VCaP (cell line): Measurements from ENCODE around the gene INSYN1.

ENCODE experiments used
- H3K27ac ChIP-seq: fragments of 450-650 bp; 2 replicates; pipeline ENCODE4 v1.5.1; 2017
- TF ChIP-seq, protein P1 (sequence below): fragments of 450-650 bp; conservative IDR thresholded peaks from 2 replicates; pipeline ENCODE4 v1.5.1; 2017; ENCODE audit warnings: mild to moderate bottlenecking, moderate library complexity

Gene INSYN1

DNA sequence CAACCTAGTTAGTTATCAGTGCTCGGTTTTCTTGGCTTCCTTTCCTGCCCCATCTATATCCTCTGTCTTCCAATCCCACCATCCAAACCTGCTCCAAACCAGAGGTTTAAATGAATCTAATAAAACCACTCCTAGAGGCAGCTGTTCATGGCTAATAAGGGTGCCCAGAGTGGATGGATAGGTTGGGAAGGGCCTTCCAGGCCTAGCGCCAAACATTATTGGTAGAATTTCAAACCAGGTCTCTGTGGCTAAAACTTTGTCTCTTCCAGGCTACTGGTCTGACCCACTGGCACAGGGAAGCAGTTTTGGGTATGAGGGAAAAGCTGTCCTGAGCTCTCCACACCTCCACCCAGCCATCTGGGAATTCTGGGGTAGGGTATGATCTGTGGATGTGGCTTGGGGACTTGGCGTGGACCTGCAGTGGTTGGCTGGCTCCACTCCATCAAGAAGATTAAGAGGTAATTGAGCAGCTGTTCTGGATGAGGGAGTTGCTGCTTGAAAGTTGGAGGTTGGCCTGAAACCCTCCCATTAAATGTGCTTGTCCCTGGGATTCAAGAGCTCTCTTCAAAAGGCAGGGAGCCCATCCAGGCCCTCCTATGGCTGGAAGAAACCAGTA is 29.3 kb upstream of the INSYN1 start:
- no peak overlapping the region for H3K27ac ChIP-seq
- TF ChIP-seq, protein P1, sequence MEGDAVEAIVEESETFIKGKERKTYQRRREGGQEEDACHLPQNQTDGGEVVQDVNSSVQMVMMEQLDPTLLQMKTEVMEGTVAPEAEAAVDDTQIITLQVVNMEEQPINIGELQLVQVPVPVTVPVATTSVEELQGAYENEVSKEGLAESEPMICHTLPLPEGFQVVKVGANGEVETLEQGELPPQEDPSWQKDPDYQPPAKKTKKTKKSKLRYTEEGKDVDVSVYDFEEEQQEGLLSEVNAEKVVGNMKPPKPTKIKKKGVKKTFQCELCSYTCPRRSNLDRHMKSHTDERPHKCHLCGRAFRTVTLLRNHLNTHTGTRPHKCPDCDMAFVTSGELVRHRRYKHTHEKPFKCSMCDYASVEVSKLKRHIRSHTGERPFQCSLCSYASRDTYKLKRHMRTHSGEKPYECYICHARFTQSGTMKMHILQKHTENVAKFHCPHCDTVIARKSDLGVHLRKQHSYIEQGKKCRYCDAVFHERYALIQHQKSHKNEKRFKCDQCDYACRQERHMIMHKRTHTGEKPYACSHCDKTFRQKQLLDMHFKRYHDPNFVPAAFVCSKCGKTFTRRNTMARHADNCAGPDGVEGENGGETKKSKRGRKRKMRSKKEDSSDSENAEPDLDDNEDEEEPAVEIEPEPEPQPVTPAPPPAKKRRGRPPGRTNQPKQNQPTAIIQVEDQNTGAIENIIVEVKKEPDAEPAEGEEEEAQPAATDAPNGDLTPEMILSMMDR, result no peak

DNA sequence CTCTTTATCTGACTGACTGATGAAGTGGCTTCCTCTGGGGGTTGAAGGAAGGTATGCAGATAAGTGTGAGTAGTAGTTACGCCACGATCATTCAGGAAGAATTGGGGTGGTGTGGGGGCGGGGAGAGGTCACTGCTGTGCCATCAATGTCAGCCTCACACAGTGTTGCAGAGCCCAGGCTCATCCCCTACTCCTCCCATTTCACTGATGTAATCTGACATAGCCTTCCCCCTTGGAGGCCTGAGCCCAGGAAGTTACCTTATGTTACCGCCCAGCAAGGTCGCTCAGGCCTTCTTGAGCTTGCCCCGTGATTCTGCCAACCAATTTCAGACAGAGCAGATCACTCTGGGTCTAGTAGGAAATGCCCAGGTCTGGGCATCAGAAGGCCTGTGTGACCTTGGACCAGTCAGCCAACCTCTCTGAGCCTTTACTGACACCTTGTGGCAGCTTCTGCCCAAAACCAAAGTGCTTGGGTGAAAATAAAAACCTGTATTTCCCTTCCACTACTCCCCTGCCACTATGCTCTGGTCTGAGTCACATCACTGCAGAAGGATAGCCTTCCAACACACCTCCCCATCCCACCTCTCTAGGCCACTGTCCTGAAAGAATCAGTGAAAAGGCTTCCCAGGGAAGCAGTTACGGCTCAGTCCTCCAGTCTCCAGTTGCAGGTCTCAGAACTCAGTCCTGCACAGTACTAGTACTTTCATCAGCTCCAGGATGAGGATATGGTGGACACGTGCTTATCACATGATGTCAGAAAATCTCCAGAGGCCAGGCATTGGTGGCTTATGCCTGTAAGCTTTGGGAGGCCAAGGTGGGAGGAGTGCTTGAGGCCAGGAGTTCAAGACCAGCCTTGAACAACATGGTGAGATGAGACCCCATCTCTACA is 28.1 kb upstream of the INSYN1 start:
- TF ChIP-seq, protein P1, result peak; percentile 67
- H3K27ac ChIP-seq, result no peak overlapping the region

DNA sequence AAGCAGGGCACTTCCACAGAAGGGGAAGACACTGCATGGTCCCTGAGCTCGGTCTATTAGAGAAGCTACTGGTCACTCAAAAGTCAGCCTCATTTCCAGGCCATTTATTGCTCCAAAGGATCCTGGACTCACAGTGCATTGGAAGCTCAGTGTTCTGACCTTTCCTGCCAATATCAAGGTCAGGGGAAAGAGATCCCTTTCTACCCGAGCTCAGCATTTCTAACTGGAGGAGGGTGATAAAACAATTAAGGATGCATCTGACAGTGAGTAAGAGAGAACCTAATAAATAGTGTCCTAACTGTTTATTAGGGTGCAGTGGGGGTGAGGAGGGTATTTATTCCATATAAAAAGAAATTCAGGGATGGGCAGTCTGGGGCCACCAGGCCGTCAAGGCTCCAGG is 26.8 kb upstream of the INSYN1 start:
- TF ChIP-seq, protein P1, result no peak
- H3K27ac ChIP-seq, result no peak overlapping the region

DNA sequence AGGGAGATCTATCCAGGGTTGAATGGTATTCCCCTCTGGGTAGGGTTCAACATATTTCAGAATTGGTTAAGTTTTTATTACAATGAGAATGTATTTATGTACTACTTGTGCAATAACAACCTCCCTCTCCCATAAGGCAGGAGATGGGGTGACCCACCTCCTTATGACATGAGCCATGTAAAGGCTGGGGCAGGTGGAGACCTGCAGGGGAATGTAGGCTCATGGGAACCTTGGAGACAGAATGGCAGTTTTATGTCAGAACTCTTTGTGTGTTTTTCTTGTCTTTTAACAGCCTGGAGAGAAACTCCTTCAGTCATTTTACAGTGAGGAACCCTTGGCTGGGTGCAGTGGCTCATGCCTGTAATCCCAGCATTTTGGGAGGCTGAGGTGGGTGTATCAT is 24.6 kb upstream of the INSYN1 start:
- TF ChIP-seq, protein P1, result no peak

DNA sequence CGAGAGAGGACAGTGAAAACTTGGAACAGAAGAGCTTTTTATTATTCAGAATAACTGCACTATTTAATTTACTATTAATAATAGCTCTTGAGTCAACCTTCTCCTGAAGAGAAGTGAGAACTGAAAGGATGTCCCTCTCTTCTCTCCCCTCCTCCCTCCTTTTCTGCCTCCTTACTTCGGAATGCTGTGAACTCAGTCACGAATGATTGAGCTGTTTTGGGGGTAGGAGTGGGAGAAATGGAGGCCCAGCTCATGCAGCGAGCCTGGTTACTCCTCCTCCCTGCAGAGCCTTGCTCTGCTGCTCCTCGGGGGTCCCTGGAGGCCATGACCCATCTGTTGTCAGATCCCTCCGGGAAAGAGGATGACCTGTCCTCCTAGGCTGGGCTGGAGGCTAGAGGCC is 20.3 kb upstream of the INSYN1 start:
- H3K27ac ChIP-seq, result no peak overlapping the region
- TF ChIP-seq, protein P1, result no peak

More for the DNA sequence above, 24.6 kb upstream of the INSYN1 start:
- no peak overlapping the region for H3K27ac ChIP-seq

DNA sequence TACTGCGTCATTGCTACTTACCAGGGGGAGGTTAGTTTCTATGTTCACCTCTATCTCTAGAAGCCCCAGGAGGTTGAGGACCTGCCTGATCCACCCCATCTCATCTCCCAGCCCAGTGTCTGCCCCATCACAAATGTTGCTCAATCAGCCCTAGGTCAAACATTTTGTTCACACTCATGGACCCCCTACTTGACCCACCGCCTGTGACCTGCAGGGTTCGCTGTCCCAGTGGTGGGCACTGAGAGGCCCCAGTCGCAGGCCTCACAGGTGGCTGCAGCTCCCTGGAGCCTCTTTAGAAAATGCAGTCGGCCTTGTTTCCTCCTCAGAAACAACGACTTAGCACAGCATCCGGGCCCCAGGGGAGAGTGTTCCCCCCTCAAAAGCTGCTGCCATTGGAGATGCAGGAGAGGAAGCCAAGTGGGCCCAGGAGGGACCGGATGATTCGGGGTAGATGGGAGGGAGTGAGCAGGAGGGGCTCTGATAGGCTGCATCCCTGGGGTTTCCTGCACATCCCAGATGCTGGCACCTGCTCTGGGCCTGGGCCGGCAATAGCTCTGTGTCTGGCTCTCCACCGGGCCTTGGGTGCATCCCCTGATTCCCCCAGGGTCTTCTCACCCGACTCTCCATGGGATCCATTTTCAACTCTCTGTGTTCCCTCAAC is 18.4 kb upstream of the INSYN1 start:
- TF ChIP-seq, protein P1, result no peak
- no peak overlapping the region for H3K27ac ChIP-seq

DNA sequence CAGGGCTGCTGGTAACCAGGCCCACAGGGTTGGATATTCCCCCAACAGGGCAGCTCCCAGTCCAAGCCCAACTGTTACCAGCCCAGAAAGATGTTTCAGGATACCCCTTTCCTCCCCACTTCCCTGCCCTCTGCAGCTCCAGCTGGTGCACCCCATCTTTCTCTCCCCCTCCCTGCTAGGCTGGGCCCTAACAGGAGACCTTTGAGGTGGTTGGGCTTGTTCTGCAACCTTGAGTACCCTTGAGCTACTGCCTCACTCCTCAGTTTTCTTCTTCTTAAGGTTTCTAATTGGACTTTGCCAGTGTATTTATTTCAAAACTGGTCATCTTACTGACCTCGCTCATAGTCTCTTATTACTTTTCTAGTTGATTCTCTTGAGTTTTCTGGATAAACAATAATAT is 16.9 kb upstream of the INSYN1 start:
- no peak overlapping the region for H3K27ac ChIP-seq
- TF ChIP-seq, protein P1, result no peak
